AG10803 (cell line): ENCODE data around the gene WDR74.
A peak's percentile ranks its signal among the peaks of the same experiment; 100 is the strongest.

Experiments
- DNase-seq: peaks from one replicate; pipeline ENCODE4 v3.0.0; 2010; ENCODE audit warnings: low read depth
- H3K4me3 ChIP-seq: 2 replicates; pipeline ENCODE4 v1.5.1; 2011; ENCODE audit warnings: mild to moderate bottlenecking, low read length, control low read depth
- CTCF ChIP-seq: conservative IDR thresholded peaks from 2 replicates; pipeline ENCODE4 v1.5.1; 2011; ENCODE audit warnings: mild to moderate bottlenecking, low read length, control low read depth, inconsistent platforms

WDR74 gene

GRCh38 chr11:62787005-62787759 lies 52.2 kb downstream of the WDR74 start, which contains the start of gene TMEM179B:
Gene TMEM179B, plus strand, starts transcription at chr11:62787402. Its CDS starts 30 bp downstream, at chr11:62787432.
- H3K4me3 ChIP-seq: peak within 1 kb of the TSS; percentile 80
- peak; percentile 96 for DNase-seq
- TF ChIP-seq CTCF: peak; percentile 59

GRCh38 chr11:62786318-62787004 lies 52.9 kb downstream of the WDR74 start:
- peak; percentile 77 for DNase-seq
- peak overlapping the region; percentile 80 for H3K4me3 ChIP-seq
- TF ChIP-seq CTCF: peak; percentile 91
